Measurements from ENCODE around the gene VAC14.

DNA sequence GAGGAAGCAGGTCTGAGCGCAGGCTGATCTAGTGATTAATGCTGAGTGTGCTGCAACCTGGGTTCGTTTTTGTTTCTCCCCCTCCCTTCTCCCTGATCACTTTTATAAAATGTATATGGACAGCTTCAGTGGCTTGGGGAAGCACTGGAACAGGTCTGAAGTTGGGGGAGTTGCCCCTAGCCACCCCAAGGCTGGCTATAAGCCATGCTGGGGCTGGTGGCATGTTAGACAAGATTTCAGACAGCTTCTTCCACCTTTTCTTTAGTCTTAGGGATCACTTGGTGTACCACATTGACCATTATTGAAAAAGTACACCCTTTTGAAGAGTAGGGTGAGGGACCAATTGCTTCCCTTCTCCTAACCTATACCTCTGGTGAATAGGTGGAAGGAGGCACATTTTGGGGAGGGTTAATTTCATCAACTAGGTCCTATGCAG lies 3.8 kb upstream of the VAC14 start:
- TF ChIP-seq YY1 (IDR thresholded peaks at IDR 0.05; ENCODE audit: insufficient read depth, insufficient read length) (no peak), SUZ12 (IDR thresholded peaks at IDR 0.05; ENCODE audit: extremely low read depth, insufficient read depth, insufficient read length) (no peak)
